Measurements from ENCODE around the gene DDX3X.
"Not testable (repeated sequence)": the region's sequence is repeated elsewhere in the genome, so short reads cannot be mapped to it uniquely, and the experiment has no call there.

Gene DDX3X

GRCh38 chrX:41350976-41351569, 17.1 kb downstream of the DDX3X start:
- H3K4me1 ChIP-seq (ENCODE audit: control insufficient read depth in 1 of 2, insufficient read depth in 1 of 2, low read depth in 1 of 2, low read length in 1 of 2), result no peaks in the 10 kb centered on the region
- H3K4me3 ChIP-seq (ENCODE audit: low read depth in 1 of 2, low read length in 1 of 2), result no peak overlapping the region
- no peaks in the 10 kb centered on the region for H3K27me3 ChIP-seq
- TF ChIP-seq CTCF (IDR thresholded peaks at IDR 0.05), result no peak
- no peaks in the 10 kb centered on the region for H3K9me3 ChIP-seq
- peaks cover 54% of the 10 kb centered on the region for H3K36me3 ChIP-seq
- peak overlapping the region; percentile 53 for H3K27ac ChIP-seq

- TF ChIP-seq CTCF (IDR thresholded peaks at IDR 0.05), result no peak
- H3K36me3 ChIP-seq, result peaks cover 45% of the 10 kb centered on the region
- H3K27me3 ChIP-seq, result no peaks in the 10 kb centered on the region
- H3K9me3 ChIP-seq, result no peaks in the 10 kb centered on the region
- H3K27ac ChIP-seq, result peak overlapping the region; percentile 53
- H3K4me1 ChIP-seq (ENCODE audit: control insufficient read depth in 1 of 2, insufficient read depth in 1 of 2, low read depth in 1 of 2, low read length in 1 of 2), result no peaks in the 10 kb centered on the region
- no peak overlapping the region for H3K4me3 ChIP-seq (ENCODE audit: low read depth in 1 of 2, low read length in 1 of 2)
Observed at GRCh38 chrX:41351923-41352322, 18.0 kb downstream of the DDX3X start.

- no peak overlapping the region for H3K4me3 ChIP-seq (ENCODE audit: low read depth in 1 of 2, low read length in 1 of 2)
- H3K36me3 ChIP-seq, result peaks cover 41% of the 10 kb centered on the region
- no peaks in the 10 kb centered on the region for H3K9me3 ChIP-seq
- TF ChIP-seq CTCF (IDR thresholded peaks at IDR 0.05), result no peak
- no peaks in the 10 kb centered on the region for H3K27me3 ChIP-seq
- peak overlapping the region; percentile 53 for H3K27ac ChIP-seq
- no peaks in the 10 kb centered on the region for H3K4me1 ChIP-seq (ENCODE audit: control insufficient read depth in 1 of 2, insufficient read depth in 1 of 2, low read depth in 1 of 2, low read length in 1 of 2)
Observed at GRCh38 chrX:41352329-41352838, 18.4 kb downstream of the DDX3X start.

- no peaks in the 10 kb centered on the region for H3K9me3 ChIP-seq
- no peak overlapping the region for H3K27ac ChIP-seq
- H3K27me3 ChIP-seq, result no peaks in the 10 kb centered on the region
- H3K4me1 ChIP-seq (ENCODE audit: control insufficient read depth in 1 of 2, insufficient read depth in 1 of 2, low read depth in 1 of 2, low read length in 1 of 2), result no peaks in the 10 kb centered on the region
- peaks cover 25% of the 10 kb centered on the region for H3K36me3 ChIP-seq
- TF ChIP-seq CTCF (IDR thresholded peaks at IDR 0.05), result no peak
- no peak overlapping the region for H3K4me3 ChIP-seq (ENCODE audit: low read depth in 1 of 2, low read length in 1 of 2)
Observed at GRCh38 chrX:41353985-41354384, 20.0 kb downstream of the DDX3X start.

- Histone ChIP-seq H3K4me1 (ENCODE audit: control insufficient read depth in 1 of 2, insufficient read depth in 1 of 2, low read depth in 1 of 2, low read length in 1 of 2) (no peaks in the 10 kb centered on the region), H3K9me3 (no peaks in the 10 kb centered on the region), H3K27ac (no peak overlapping the region), H3K36me3 (no peaks in the 10 kb centered on the region), H3K4me3 (ENCODE audit: low read depth in 1 of 2, low read length in 1 of 2) (no peak overlapping the region), H3K27me3 (no peaks in the 10 kb centered on the region)
- TF ChIP-seq CTCF (IDR thresholded peaks at IDR 0.05), result no peak
Observed at GRCh38 chrX:41369152-41369551, 35.2 kb downstream of the DDX3X start.

- not testable (repeated sequence) for H3K4me3 ChIP-seq (ENCODE audit: low read depth in 1 of 2, low read length in 1 of 2); H3K36me3 ChIP-seq; H3K9me3 ChIP-seq; H3K4me1 ChIP-seq (ENCODE audit: control insufficient read depth in 1 of 2, insufficient read depth in 1 of 2, low read depth in 1 of 2, low read length in 1 of 2); H3K27me3 ChIP-seq; H3K27ac ChIP-seq
Observed at GRCh38 chrX:41371575-41371974, 37.6 kb downstream of the DDX3X start.
